Ureter (tissue), 1 donor: Measurements from ENCODE around the gene SPEM3. TPM values are rescaled to one million over a fixed set of nuclear protein-coding genes. Genes with fewer than 3 reads are reported as not detected.
"Not testable (repeated sequence)": the region's sequence is repeated elsewhere in the genome, so short reads cannot be mapped to it uniquely, and the experiment has no call there.

Experiments used
- DNase-seq: peaks from one replicate; pipeline ENCODE4 v3.0.0-alpha.2; 2020; ENCODE audit warnings: low spot score
- total RNA-seq: library from RNA; stranded (reverse); gene quantifications from one replicate; pipeline ENCODE4 v1.2.4, GENCODE V29; 2023
- donor health status: DM: yes; HTN: yes; CAD: no.

SPEM3 gene
- total RNA-seq, 1 donor from 2014 or later: not detected

- no peak for DNase-seq
These were observed 43.1 kb downstream of the SPEM3 start for GRCh38 chr17:7471729-7472128.

GRCh38 chr17:7474767-7475166 is 46.1 kb downstream of the SPEM3 start:
- not testable (repeated sequence) for DNase-seq

- DNase-seq: no peak
These were observed 47.2 kb downstream of the SPEM3 start for GRCh38 chr17:7475764-7476422.

- no peak for DNase-seq
These were observed 47.8 kb downstream of the SPEM3 start for GRCh38 chr17:7476494-7476893.

GRCh38 chr17:7476951-7477350 is 48.3 kb downstream of the SPEM3 start:
- DNase-seq: no peak

GRCh38 chr17:7477392-7478275 is 49.0 kb downstream of the SPEM3 start:
- no peak for DNase-seq

GRCh38 chr17:7478276-7479212 is 49.9 kb downstream of the SPEM3 start:
- peak; percentile 76 for DNase-seq

- DNase-seq: no peak
These were observed 50.8 kb downstream of the SPEM3 start, which contains the start of gene ZBTB4 for GRCh38 chr17:7479213-7480088. Gene ZBTB4, minus strand, starts transcription at chr17:7479631. Its CDS starts 12,830 bp downstream, at chr17:7466801.

- DNase-seq: no peak
These were observed 51.4 kb downstream of the SPEM3 start for GRCh38 chr17:7480089-7480384.

- DNase-seq: not testable (repeated sequence)
These were observed 52.6 kb downstream of the SPEM3 start, which contains the start of gene SLC35G6 for GRCh38 chr17:7481275-7481674. Gene SLC35G6, plus strand, starts transcription at chr17:7481446. Its CDS starts 71 bp downstream, at chr17:7481517.

GRCh38 chr17:7481842-7482741 is 53.4 kb downstream of the SPEM3 start:
- DNase-seq: not testable (repeated sequence)

Other genes starting within 250 kb of the SPEM3 start
- 2.6 TPM for gene ASGR1, start 249.5 kb upstream of the SPEM3 start, total RNA-seq
- 26.8 TPM for gene DLG4, start 209.0 kb upstream of the SPEM3 start, total RNA-seq
- gene ACADVL, start 208.9 kb upstream of the SPEM3 start, total RNA-seq: 855 TPM
- 38.4 TPM for gene DVL2, start 194.3 kb upstream of the SPEM3 start, total RNA-seq
- 37.6 TPM for gene PHF23, start 189.4 kb upstream of the SPEM3 start, total RNA-seq
- gene GABARAP, start 186.4 kb upstream of the SPEM3 start, total RNA-seq: 453 TPM
- gene CTDNEP1, start 177.1 kb upstream of the SPEM3 start, total RNA-seq: 116 TPM
- 46.3 TPM for gene ELP5, start 176.6 kb upstream of the SPEM3 start, total RNA-seq
- gene CLDN7, start 166.4 kb upstream of the SPEM3 start, total RNA-seq: 157 TPM
- gene SLC2A4, start 147.1 kb upstream of the SPEM3 start, total RNA-seq: 11.2 TPM
- not detected for gene YBX2, start 134.2 kb upstream of the SPEM3 start, total RNA-seq
- 425 TPM for gene EIF5A, start 121.2 kb upstream of the SPEM3 start, total RNA-seq
- 67.6 TPM for gene GPS2, start 113.5 kb upstream of the SPEM3 start, total RNA-seq
- 49.6 TPM for gene NEURL4, start 99.5 kb upstream of the SPEM3 start, total RNA-seq
- 12.7 TPM for gene ACAP1, start 92.3 kb upstream of the SPEM3 start, total RNA-seq
- gene KCTD11, start 76.7 kb upstream of the SPEM3 start, total RNA-seq: 11.5 TPM
- gene TMEM95, start 73.7 kb upstream of the SPEM3 start, total RNA-seq: not detected
- gene TNK1, start 47.8 kb upstream of the SPEM3 start, total RNA-seq: 12.3 TPM
- gene PLSCR3, start 34.3 kb upstream of the SPEM3 start, total RNA-seq: 43.0 TPM
- gene TMEM256, start 24.8 kb upstream of the SPEM3 start, total RNA-seq: 115 TPM
- 22.3 TPM for gene NLGN2, start 21.0 kb upstream of the SPEM3 start, total RNA-seq
- not detected for gene SPEM1, start 8.5 kb upstream of the SPEM3 start, total RNA-seq
- gene SPEM2, start 3.2 kb upstream of the SPEM3 start, total RNA-seq: not detected
- 8.1 TPM for gene TMEM102, start 6.6 kb downstream of the SPEM3 start, total RNA-seq
- 3.5 TPM for gene FGF11, start 10.7 kb downstream of the SPEM3 start, total RNA-seq
- gene CHRNB1, start 16.2 kb downstream of the SPEM3 start, total RNA-seq: 6.8 TPM
- gene ZBTB4, start 50.8 kb downstream of the SPEM3 start, total RNA-seq: 65.5 TPM
- gene SLC35G6, start 52.6 kb downstream of the SPEM3 start, total RNA-seq: not detected
- 151 TPM for gene POLR2A, start 55.5 kb downstream of the SPEM3 start, total RNA-seq
- gene TNFSF12, start 120.2 kb downstream of the SPEM3 start, total RNA-seq: 30.6 TPM
- 23.0 TPM for gene TNFSF13, start 129.9 kb downstream of the SPEM3 start, total RNA-seq
- gene SENP3, start 133.1 kb downstream of the SPEM3 start, total RNA-seq: 43.9 TPM
- 61.0 TPM for gene CD68, start 150.8 kb downstream of the SPEM3 start, total RNA-seq
- 68.1 TPM for gene MPDU1, start 155.0 kb downstream of the SPEM3 start, total RNA-seq
- 8.0 TPM for gene SOX15, start 161.2 kb downstream of the SPEM3 start, total RNA-seq
- 30.6 TPM for gene FXR2, start 186.0 kb downstream of the SPEM3 start, total RNA-seq
- gene SAT2, start 199.0 kb downstream of the SPEM3 start, total RNA-seq: 57.1 TPM
- gene SHBG, start 201.3 kb downstream of the SPEM3 start, total RNA-seq: not detected
- 10.0 TPM for gene ATP1B2, start 222.1 kb downstream of the SPEM3 start, total RNA-seq